GM18499 (cell line): ENCODE measurements around the gene GNB4.

Source experiments
- ATAC-seq: cut with Tn5 transposase; IDR thresholded peaks from one replicate; pipeline ENCODE4 v1.9.1; 2021; ENCODE audit warnings: moderate number of reproducible peaks; ENCODE audit not compliant: insufficient read depth, unreplicated experiment

GNB4 gene

GRCh38 chr3:179451265-179452175 lies at the start of gene GNB4:
GNB4 (minus strand) TSS chr3:179451470; CDS start chr3:179426200, 25,270 bp downstream.
- ATAC-seq: no peak

GRCh38 chr3:179495483-179495882 lies 44.2 kb upstream of the GNB4 start:
- ATAC-seq: no peak

- no peak for ATAC-seq
These were observed 42.0 kb upstream of the GNB4 start for GRCh38 chr3:179493260-179493659.

DNA sequence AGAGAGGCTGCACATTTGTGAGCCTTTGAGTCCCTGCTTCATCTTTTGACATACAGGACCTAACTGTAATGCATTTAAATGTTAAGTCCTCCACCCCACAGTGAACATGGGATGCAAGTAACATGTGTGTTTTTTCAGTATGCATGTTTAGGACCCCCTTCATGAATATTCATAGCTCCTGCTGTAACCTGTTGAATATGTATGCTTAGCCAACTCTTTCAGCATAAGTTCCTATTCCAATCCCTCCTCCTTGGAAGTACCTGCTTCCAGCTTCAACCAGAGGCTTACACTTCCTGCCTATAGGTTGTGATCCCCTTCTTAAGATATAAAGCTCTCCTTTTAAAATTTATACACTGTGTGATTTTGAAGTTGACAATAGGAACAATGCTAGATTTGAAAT lies 36.9 kb upstream of the GNB4 start:
- no peak for ATAC-seq

DNA sequence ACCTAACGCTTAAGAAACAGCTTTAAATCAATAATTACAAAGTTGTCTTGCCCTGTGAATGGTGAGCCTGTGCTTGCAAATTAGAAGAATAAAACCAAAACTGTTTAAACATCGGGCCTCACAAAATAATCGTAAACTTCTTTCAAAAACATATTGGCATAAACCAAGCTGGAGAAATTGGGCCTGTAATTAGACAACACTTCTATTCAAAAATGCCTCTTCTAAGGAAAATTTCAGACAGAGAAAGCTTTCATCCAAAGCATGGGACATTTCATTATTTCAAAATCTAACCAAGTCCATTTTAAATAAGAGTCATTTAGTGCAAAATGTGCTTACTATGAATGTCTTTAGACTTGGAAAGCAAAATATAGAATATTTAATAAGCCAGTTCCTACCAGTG lies 35.5 kb upstream of the GNB4 start:
- ATAC-seq: no peak

- no peak for ATAC-seq
These were observed 31.6 kb upstream of the GNB4 start for GRCh38 chr3:179482857-179483256.

DNA sequence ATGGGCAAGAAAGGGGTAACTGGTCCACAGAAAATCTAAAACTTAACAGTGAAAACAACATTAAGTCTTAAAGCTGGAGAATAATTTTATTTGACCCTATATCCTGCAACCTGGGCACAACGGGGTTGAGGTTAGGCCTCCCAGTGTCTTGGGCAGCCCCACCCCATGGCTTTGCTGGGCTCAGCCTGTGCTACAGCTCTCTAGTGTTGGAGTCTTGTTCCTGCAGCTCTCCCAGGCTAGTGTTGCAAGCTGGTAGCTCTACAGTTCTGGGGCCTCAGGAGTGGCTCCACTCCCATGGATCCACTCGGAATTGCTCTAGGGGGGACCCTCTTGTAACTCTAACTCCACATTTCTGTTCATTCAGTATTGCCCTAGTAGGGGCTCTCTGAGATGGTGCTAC lies 24.9 kb upstream of the GNB4 start:
- no peak for ATAC-seq

- ATAC-seq: no peak
These were observed 23.2 kb upstream of the GNB4 start for GRCh38 chr3:179474480-179474879.

DNA sequence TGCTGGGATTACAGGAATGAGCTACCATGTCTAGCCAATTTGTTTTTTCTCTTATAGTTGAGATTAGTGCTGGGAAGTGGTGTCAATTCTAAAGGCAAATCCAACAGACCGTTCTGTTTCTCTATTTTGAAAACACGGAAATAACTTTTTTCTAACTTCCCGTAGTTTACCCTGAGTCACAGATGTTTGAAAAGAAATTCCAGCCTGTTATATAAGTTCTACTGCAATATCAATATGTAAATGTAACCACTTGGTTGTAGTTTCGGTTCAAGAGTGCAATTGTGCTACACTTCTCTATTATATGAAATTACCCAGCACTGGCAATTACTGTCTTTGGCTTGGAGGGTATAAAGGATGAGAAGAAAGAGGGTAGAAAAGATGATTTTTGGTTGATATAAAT lies 22.3 kb upstream of the GNB4 start:
- no peak for ATAC-seq

- ATAC-seq: no peak
These were observed 13.2 kb upstream of the GNB4 start for GRCh38 chr3:179464323-179465092.

DNA sequence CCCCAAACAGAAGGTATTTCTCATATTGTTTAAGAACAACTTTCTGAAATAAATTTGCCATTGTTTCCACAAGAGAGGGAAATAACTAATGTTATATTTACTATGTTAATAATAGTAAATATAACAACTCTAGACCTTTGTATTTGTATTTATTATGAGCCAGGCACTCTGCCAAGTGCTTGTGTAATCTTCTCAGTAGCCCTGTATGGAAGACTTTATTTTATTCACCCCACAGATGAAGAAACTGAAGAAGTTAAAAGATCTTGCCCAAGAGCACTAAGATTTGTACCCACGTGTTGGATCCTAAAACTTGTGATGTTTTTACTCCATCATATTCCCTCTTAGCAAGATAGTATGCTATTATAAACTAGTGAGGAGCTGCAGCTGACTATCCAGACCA lies 12.0 kb upstream of the GNB4 start:
- no peak for ATAC-seq

GRCh38 chr3:179460260-179460659 lies 9.0 kb upstream of the GNB4 start:
- no peak for ATAC-seq

- ATAC-seq: no peak
These were observed 4.7 kb upstream of the GNB4 start for GRCh38 chr3:179455954-179456353.

GRCh38 chr3:179454887-179455286 lies 3.6 kb upstream of the GNB4 start:
- no peak for ATAC-seq

DNA sequence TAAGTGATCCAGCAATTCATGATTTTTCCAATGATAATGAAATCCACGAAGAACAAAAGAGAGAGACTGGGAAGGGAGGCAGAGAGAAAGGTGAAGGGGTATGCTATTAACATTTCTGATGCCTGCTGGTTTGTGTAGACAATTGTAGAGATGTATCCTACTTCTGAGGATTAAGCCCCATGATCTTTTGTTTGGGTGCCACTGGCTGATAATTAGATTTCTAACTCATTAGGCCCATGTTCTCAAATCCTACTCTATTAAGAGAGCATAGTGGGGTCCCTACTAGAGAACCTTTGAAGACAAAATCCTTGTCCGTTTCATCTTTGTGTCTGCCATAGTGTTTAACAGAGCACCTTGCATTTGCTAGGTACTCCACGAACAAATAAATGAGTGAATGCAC lies 2.7 kb upstream of the GNB4 start:
- ATAC-seq: no peak

DNA sequence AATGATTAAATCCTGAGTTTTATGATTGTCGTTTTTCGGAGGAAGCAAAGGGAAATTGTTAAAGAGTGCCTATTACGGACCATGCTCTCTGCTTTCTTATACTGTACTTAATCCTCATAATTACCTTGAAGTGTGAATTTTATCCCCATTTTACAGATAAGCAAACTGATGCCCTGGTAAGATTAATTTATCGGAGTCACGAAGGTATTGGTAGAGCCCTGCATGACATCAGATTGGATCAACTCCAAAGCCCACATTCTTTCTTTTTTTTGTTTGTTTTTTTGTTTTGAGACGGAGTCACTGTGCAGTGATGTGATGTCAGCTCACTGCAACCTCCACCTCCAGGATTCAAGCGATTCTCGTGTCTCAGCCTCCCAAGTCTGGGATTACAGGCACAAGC lies 1.6 kb upstream of the GNB4 start:
- no peak for ATAC-seq

GRCh38 chr3:179452176-179452564 lies 900 bp upstream of the GNB4 start:
- ATAC-seq: no peak

DNA sequence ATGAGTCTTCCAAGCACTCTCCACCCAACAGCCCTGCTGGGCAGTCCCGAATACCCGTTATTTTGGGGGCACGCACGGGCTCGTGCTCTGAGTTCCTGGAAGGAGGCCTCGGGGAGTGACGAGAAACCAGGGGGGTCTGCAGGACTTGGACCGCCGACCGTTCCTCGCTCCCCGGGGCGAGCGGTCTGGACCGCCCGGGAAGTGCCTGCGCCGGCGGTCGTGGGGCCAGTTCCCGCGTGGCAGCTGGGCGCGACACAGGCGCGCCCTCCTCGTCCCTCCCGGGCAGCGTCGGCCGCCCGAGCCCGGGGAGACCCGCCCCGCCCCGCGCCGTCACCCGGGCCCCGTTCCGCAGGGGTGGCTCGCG lies 387 bp downstream of the GNB4 start:
- ATAC-seq: no peak

DNA sequence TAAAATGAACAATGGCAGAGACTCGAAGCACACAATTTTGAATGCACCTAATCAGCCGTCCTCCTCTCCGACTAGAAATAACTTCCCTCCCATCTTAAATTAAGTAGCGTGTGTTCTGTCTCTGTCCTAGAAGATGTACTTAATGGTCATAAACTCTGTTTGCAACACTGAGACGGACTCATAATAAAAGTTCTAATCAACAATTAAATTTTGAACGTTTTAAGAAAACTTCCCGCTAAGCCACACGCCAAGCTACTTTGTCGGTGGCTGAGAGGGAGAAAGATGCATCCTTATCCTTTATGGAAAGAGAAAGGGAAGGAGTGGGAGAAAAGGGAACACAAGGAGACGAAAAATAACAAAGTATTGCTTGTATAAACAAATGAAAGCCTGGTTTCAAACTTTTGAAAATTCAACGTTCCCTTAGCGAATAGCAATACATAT lies 989 bp downstream of the GNB4 start:
- ATAC-seq: no peak

GRCh38 chr3:179449636-179450035 lies 1.6 kb downstream of the GNB4 start:
- no peak for ATAC-seq

DNA sequence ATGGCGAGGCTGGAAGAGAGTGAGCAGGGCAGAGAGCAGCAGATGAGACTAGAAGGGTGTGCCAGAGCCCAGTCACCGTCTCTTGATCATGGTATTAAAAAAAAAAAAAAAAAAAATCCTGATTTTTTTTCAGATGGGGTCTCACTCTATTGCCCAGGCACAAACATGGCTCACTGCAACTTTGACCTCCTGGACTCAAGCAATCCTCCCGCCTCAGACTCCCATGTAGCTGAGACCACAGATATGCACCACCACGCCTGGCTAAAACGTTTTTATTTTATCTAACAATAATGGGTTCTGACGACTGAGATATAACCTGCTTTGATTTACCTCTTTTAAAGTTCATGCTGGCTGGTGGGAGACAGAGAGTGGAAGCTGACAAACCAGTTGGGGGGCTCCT lies 4.0 kb downstream of the GNB4 start:
- no peak for ATAC-seq

- ATAC-seq: no peak
These were observed 4.8 kb downstream of the GNB4 start for GRCh38 chr3:179446501-179446900.
